B cell (primary cell): Measurements from ENCODE around the gene CD164.

Source experiments
- CTCF ChIP-seq: fragments of 200-600 bp; IDR thresholded peaks from one replicate; pipeline ENCODE4 v1.8.0; 2022; ENCODE audit warnings: antibody characterized with exemption, mild to moderate bottlenecking
- EZH2 ChIP-seq: IDR thresholded peaks from 2 replicates; pipeline ENCODE4 v1.6.1; 2012; ENCODE audit warnings: borderline replicate concordance, low read depth, mild to moderate bottlenecking, moderate library complexity, low read length; ENCODE audit not compliant: insufficient read depth, poor library complexity, severe bottlenecking

- TF ChIP-seq EZH2 (no peak), CTCF (no peak)
Observed at GRCh38 chr6:109393157-109393885, 11.1 kb upstream of the CD164 start.
